BLaER1 treated with 17β-estradiol and CSF1 and Interleukin-3, amounts not matched to agents 10 nM and 100 nM (cell line): ENCODE results near the gene SASS6.

Experiments used
- H3K27ac ChIP-seq, 11 experiments: shearing (Covaris generic); formaldehyde crosslinking; 2 replicates each; pipeline ENCODE4 v1.8.1; 2022
- H3K27me3 ChIP-seq, 11 experiments: shearing (Covaris generic); formaldehyde crosslinking; 2 replicates each; pipeline ENCODE4 v1.8.1; 2022
- H3K36me3 ChIP-seq, 11 experiments: shearing (Covaris generic); formaldehyde crosslinking; 2 replicates each; pipeline ENCODE4 v1.8.1; 2022
- H3K4me1 ChIP-seq, 10 experiments: shearing (Covaris generic); formaldehyde crosslinking; 2 replicates each; pipeline ENCODE4 v1.8.1; 2022
- H3K4me2 ChIP-seq, 11 experiments: shearing (Covaris generic); formaldehyde crosslinking; 2 replicates each; pipeline ENCODE4 v1.8.1; 2022
- H3K4me3 ChIP-seq, 10 experiments: shearing (Covaris generic); formaldehyde crosslinking; 2 replicates each; pipeline ENCODE4 v1.8.1; 2022
- H3K9ac ChIP-seq, 11 experiments: shearing (Covaris generic); formaldehyde crosslinking; 2 replicates each; pipeline ENCODE4 v1.8.1; 2022
- H3K9me3 ChIP-seq, 11 experiments: shearing (Covaris generic); formaldehyde crosslinking; replicated peaks in 1 of 11; 2 replicates each; pipeline ENCODE4 v1.8.1; 2022
- H4K20me1 ChIP-seq, 11 experiments: shearing (Covaris generic); formaldehyde crosslinking; 2 replicates each; pipeline ENCODE4 v1.8.1; 2022
- Cebpa-rat ChIP-seq, 11 experiments: shearing (Covaris generic); IDR thresholded peaks; 2 replicates each; pipeline ENCODE4 v1.8.1; 2022

SASS6 gene

GRCh38 chr1:100147875-100148274 is 15.1 kb upstream of the SASS6 start:
- no peak overlapping the region for H3K4me3 ChIP-seq
- H3K27ac ChIP-seq = no peak overlapping the region
- H3K4me2 ChIP-seq = no peak overlapping the region
- no peak for TF ChIP-seq Cebpa-rat (IDR thresholded peaks at IDR 0.05)
- peaks cover 0 to 18% (median 2%) of the 10 kb centered on the region in 10 experiments; a peak in 7 of 20 replicates for H3K4me1 ChIP-seq
- no peaks in the 10 kb centered on the region for H3K27me3 ChIP-seq
- no peaks in the 10 kb centered on the region for H4K20me1 ChIP-seq
- H3K9me3 ChIP-seq = no peaks in the 10 kb centered on the region
- no peak overlapping the region for H3K9ac ChIP-seq
- peaks cover 56 to 85% (median 75%) of the 10 kb centered on the region in 11 experiments for H3K36me3 ChIP-seq

DNA sequence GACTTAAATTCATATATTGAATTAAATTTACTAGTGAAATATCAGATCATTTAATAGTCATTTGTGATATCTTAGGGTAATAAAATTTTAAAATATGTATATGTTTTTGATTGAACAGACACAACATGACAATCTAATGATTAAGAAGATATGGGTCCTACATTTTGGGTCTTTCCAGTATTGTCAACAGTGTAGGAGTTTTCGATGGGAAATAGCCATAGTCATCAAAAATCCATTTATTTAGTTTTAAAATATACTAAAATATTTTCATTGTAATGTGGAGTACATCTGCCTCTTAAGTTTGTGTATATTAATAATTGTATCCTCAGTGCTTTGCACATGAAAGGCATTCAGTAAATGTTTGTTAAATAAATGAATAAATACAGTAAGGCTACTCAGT is 14.2 kb upstream of the SASS6 start:
- H3K27me3 ChIP-seq = no peaks in the 10 kb centered on the region
- no peaks in the 10 kb centered on the region for H3K9me3 ChIP-seq
- H3K27ac ChIP-seq = no peak overlapping the region
- no peak for TF ChIP-seq Cebpa-rat (IDR thresholded peaks at IDR 0.05)
- H3K36me3 ChIP-seq = peaks cover 64 to 94% (median 83%) of the 10 kb centered on the region in 11 experiments
- peaks cover 0 to 3% (median 0%) of the 10 kb centered on the region in 11 experiments; a peak in 1 of 22 replicates for H4K20me1 ChIP-seq
- no peak overlapping the region for H3K9ac ChIP-seq
- H3K4me2 ChIP-seq = no peak overlapping the region
- H3K4me1 ChIP-seq = peaks cover 0 to 9% (median 1%) of the 10 kb centered on the region in 10 experiments; a peak in 7 of 20 replicates
- no peak overlapping the region for H3K4me3 ChIP-seq

- peaks cover 0 to 3% (median 0%) of the 10 kb centered on the region in 11 experiments; a peak in 2 of 22 replicates for H4K20me1 ChIP-seq
- H3K36me3 ChIP-seq = peaks cover 82 to 100% (median 95%) of the 10 kb centered on the region in 11 experiments
- TF ChIP-seq Cebpa-rat (IDR thresholded peaks at IDR 0.05) = no peak
- no peaks in the 10 kb centered on the region for H3K27me3 ChIP-seq
- H3K4me2 ChIP-seq = no peak overlapping the region
- H3K9ac ChIP-seq = no peak overlapping the region
- no peak overlapping the region for H3K4me3 ChIP-seq
- H3K27ac ChIP-seq = no peak overlapping the region
- no peaks in the 10 kb centered on the region for H3K9me3 ChIP-seq
- H3K4me1 ChIP-seq = no peaks in the 10 kb centered on the region
Measured at GRCh38 chr1:100145116-100145515, 12.4 kb upstream of the SASS6 start.

- Histone ChIP-seq H3K27me3 (no peaks in the 10 kb centered on the region), H4K20me1 (peaks cover 0 to 3% (median 0%) of the 10 kb centered on the region in 11 experiments; a peak in 2 of 22 replicates), H3K9ac (no peak overlapping the region), H3K4me2 (no peak overlapping the region), H3K36me3 (peaks cover 93 to 100% (median 97%) of the 10 kb centered on the region in 11 experiments), H3K27ac (no peak overlapping the region), H3K4me1 (no peaks in the 10 kb centered on the region), H3K4me3 (no peak overlapping the region), H3K9me3 (no peaks in the 10 kb centered on the region)
- TF ChIP-seq Cebpa-rat (IDR thresholded peaks at IDR 0.05) = no peak
Measured at GRCh38 chr1:100142343-100142742, 9.6 kb upstream of the SASS6 start.

DNA sequence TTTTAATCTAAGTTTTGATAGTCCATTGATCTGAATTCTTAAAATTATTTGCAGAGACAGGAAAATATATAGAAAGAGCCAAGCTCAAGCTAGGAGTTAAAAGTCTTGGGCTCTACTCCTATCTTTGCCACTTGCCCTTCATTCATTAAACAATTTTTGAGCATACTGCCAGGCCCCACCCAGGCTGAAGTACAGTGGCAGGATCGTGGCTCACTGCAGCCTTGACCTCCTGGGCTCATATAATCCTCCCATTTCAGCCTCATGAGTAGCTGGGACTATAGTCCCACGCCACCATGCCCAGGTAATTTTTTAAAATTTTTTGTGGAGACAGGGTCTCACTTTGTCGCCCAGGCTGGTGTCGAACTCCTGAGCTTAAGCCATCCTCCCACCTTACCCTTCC is 8.5 kb upstream of the SASS6 start:
- H3K4me2 ChIP-seq = no peak overlapping the region
- TF ChIP-seq Cebpa-rat (IDR thresholded peaks at IDR 0.05) = no peak

DNA sequence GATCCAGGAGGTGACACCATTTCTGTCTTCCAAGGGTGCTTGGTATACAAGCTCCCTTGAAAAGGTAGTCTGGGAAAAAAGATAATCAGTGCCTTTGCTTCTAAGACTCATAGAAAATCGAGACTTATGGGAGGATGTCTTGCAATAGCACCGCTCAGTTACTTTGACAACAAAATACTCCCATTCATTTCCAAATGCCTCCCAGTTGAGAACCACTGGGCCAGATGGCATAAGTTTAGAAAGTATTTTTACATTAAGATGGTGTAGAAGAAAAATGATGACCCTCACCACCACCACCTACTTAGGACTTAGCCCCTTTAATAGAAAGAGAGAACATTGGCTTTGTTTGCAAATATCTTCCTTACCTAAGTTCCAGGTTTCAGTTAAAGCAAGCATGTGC is 4.9 kb upstream of the SASS6 start:
- Histone ChIP-seq H3K27ac (no peak overlapping the region), H3K4me1 (peaks cover 11 to 23% (median 16%) of the 10 kb centered on the region in 10 experiments; a peak in 19 of 20 replicates), H3K9me3 (no peaks in the 10 kb centered on the region), H4K20me1 (peaks cover 0 to 3% (median 0%) of the 10 kb centered on the region in 11 experiments; a peak in 2 of 22 replicates), H3K4me2 (no peak overlapping the region), H3K9ac (no peak overlapping the region), H3K36me3 (peaks cover 62 to 73% (median 63%) of the 10 kb centered on the region in 11 experiments), H3K4me3 (no peak overlapping the region), H3K27me3 (no peaks in the 10 kb centered on the region)
- TF ChIP-seq Cebpa-rat (IDR thresholded peaks at IDR 0.05) = no peak

More for the DNA sequence above, 8.5 kb upstream of the SASS6 start:
- no peaks in the 10 kb centered on the region for H3K9me3 ChIP-seq
- no peaks in the 10 kb centered on the region for H3K4me1 ChIP-seq
- H4K20me1 ChIP-seq = peaks cover 0 to 3% (median 0%) of the 10 kb centered on the region in 11 experiments; a peak in 2 of 22 replicates
- no peak overlapping the region for H3K27ac ChIP-seq
- H3K4me3 ChIP-seq = no peak overlapping the region
- H3K27me3 ChIP-seq = no peaks in the 10 kb centered on the region
- H3K36me3 ChIP-seq = peaks cover 93 to 99% (median 97%) of the 10 kb centered on the region in 11 experiments
- no peak overlapping the region for H3K9ac ChIP-seq

DNA sequence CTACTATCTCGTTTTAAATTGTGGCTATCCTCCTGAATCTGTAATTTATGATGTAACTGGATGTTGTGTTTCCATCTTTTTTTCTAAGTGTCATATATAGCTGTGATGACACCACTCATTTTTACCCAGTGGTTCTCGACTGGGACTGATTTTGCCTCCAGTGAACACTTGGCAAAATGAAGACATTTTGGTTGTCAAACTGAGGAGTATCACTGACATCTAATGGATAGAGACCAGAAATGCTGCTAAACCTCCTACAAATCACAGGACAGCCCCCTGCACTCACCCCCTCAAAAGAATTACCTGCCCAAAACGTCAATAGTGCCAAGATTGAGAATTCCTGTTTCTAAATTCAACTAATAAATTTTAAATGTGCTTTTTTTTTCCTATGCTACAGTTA is 2.1 kb upstream of the SASS6 start:
- Histone ChIP-seq H3K27ac (no peak overlapping the region), H3K27me3 (no peaks in the 10 kb centered on the region), H4K20me1 (no peaks in the 10 kb centered on the region; a peak in 1 of 22 replicates), H3K9ac (no peak overlapping the region), H3K4me2 (peak overlapping the region in 10 of 11 experiments; percentile 80 to 94 (median 88); a peak in 15 of 22 replicates), H3K9me3 (no peaks in the 10 kb centered on the region), H3K4me3 (0 out of 20 replicates have a peak overlapping the region, but pooled peaks of 1 of the 10 experiments have one; percentile 90), H3K36me3 (peaks cover 34 to 46% (median 40%) of the 10 kb centered on the region in 11 experiments), H3K4me1 (peaks cover 22 to 37% (median 29%) of the 10 kb centered on the region in 10 experiments)
- no peak for TF ChIP-seq Cebpa-rat (IDR thresholded peaks at IDR 0.05)

DNA sequence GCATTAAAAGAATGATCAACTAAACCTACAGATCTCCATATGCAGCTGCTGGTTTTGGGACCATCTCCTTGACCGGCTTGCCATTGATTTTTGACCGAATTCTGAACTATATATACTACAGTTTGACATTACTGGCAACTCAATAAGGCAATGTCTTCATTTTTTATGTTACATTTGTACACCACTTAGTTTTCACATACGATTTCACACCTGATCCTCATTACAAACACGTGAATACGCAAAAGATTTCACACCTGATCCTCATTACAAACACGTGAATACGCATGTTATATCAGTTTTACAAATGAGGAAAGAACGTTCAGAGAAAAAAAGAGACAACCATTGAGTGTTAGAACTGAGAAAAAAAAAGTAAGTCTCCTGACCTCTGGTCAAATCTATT is 1.1 kb downstream of the SASS6 start:
- no peak for TF ChIP-seq Cebpa-rat (IDR thresholded peaks at IDR 0.05)
- Histone ChIP-seq H3K36me3 (peaks cover 2 to 13% (median 7%) of the 10 kb centered on the region in 11 experiments; a peak in 18 of 22 replicates), H3K27ac (no peak overlapping the region)

GRCh38 chr1:100130552-100131077 is 2.1 kb downstream of the SASS6 start:
- no peak overlapping the region for H3K27ac ChIP-seq
- H3K9ac ChIP-seq = no peak overlapping the region
- no peak for TF ChIP-seq Cebpa-rat (IDR thresholded peaks at IDR 0.05)
- H3K36me3 ChIP-seq = peaks cover 0 to 16% (median 7%) of the 10 kb centered on the region in 11 experiments; a peak in 7 of 22 replicates
- H3K4me2 ChIP-seq = peak overlapping the region in 8 of 11 experiments; percentile 16 to 96 (median 79); a peak in 9 of 22 replicates
- peaks cover 22 to 37% (median 29%) of the 10 kb centered on the region in 10 experiments for H3K4me1 ChIP-seq
- H3K27me3 ChIP-seq = no peaks in the 10 kb centered on the region
- no peaks in the 10 kb centered on the region for H3K9me3 ChIP-seq
- H3K4me3 ChIP-seq = no peak overlapping the region
- H4K20me1 ChIP-seq = peaks cover 0 to 4% (median 0%) of the 10 kb centered on the region in 11 experiments; a peak in 1 of 22 replicates

More for the DNA sequence above, 1.1 kb downstream of the SASS6 start:
- Histone ChIP-seq H3K4me2 (peak overlapping the region; percentile 74 to 96 (median 85)), H3K4me3 (peak overlapping the region; percentile 79 to 98 (median 90); a peak in 19 of 20 replicates), H3K9me3 (no peaks in the 10 kb centered on the region), H4K20me1 (no peaks in the 10 kb centered on the region; a peak in 1 of 22 replicates), H3K9ac (peak overlapping the region in 8 of 11 experiments; percentile 80 to 86 (median 84); a peak in 11 of 22 replicates), H3K27me3 (no peaks in the 10 kb centered on the region), H3K4me1 (peaks cover 22 to 37% (median 29%) of the 10 kb centered on the region in 10 experiments)
